Umbilical cord (tissue), 2 donors: ENCODE measurements around the gene MICB. TPM values are rescaled to one million over a fixed set of nuclear protein-coding genes. Genes with fewer than 3 reads are reported as not detected.
"Not testable (repeated sequence)": the region's sequence is repeated elsewhere in the genome, so short reads cannot be mapped to it uniquely, and the experiment has no call there.

Experiments used
- DNase-seq: peaks from one replicate; pipeline ENCODE4 v3.0.0-alpha.2; 2015; ENCODE audit warnings: low spot score
- total RNA-seq: library from RNA; depleted of rRNA; stranded (reverse); fragments of >200 nt; gene quantifications from one replicate; pipeline ENCODE4 v1.2.3, GENCODE V29; 2014; ENCODE audit warnings: low replicate concordance; ENCODE audit not compliant: insufficient read depth

MICB gene
- total RNA-seq: 0.24 TPM

GRCh38 chr6:31497531-31498476 is at the start of gene MICB:
Gene MICB (plus strand): TSS chr6:31498145. CDS start chr6:31498194, 49 bp downstream.
- peak; percentile 52 for DNase-seq

DNA sequence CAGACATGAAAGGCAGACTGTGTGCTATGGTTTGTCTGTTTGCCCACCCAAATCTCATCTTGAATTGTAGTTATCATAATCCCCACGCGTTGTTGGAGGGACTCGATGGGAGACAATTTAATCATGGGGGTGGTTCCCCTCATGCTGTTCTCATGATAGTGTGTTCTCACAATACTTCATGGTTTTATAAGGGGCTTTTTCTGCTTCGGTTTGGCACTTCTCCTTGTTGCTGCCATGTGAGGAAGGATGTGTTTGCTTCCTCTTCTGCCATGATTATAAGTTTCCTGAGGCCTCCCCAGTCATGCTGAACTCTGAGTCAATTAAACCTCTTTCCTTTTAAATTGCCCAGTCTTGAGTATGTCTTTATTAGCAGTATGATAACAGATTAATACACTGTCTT is 47.2 kb upstream of the MICB start:
- DNase-seq: no peak

- no peak for DNase-seq
Measured at GRCh38 chr6:31452859-31453258, 45.1 kb upstream of the MICB start.

- DNase-seq: no peak
Measured at GRCh38 chr6:31453259-31453658, 44.7 kb upstream of the MICB start.

GRCh38 chr6:31459864-31460263 is 38.1 kb upstream of the MICB start:
- not testable (repeated sequence) for DNase-seq

DNA sequence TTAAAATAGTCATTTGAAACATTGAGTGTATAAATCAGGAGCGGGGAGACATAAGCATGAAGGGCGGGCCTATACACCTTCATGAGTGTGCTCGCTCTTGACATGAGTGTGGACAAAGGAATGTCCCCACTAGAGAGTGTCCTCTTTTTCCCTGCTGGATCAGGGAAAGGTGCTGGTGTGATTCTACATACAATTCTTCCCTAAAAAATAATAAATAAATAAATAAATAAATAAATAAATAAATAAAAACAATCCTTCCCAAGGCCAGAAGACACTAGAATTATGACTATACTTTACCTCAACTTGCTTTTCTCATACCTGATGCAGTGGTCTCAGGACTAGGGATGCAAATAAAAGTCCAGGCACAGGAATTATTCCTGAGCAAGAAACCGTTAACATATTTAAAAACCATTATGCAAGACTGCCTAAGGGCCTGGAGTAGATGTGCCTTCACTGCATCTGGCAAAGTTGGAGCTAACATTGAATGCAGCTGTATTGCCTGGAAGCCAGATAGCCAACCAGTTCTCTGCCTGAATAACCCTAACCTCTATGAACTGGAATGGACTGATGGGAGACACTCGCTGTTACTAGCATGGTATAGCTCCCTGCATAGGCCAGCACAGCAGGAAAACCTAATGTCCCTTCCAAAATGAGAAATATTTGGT is 37.5 kb upstream of the MICB start:
- no peak for DNase-seq

DNA sequence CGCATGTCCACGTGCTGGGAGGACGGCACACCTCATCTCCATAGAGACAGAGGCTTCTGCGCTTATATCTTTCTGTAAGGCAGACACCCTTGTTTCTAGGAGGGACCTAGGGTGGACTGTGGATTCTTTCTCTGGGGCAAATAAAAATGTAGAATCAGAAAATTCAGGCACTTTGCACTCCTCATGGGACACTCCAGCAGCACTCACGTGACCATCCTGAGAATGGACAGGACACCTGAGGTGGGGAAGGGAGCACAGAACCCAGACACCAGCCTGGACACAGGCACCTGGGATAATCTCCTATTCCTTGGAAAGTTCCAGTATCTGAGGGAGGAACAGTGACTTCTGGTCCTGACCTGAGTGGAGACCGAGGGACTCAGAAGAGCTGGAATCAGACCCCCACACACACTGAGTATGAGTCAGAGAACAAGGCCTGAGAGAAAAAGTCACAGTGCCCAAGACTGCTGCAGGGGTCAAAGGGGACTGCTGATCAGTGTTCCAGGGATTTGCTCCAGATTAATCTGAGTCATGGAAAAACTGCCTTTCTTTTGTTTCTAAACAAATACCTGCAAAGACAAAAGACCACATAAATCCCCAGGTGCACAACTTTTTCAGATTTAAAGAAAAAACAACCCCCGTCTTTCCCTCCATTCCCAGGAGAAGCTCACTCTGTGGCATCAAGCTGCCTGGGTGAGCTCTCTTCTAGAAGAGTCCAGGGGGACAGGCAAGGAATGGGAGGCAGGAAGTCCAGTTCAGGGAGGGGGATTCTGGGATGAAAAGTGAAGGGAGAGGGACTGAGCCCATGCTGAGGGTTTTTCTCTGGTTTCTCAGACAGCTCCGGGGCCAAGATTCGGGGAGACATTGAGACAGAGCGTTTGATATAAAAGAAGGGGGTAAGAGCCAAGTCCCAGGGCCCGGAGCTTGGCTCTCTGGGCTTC is 35.6 kb upstream of the MICB start:
- DNase-seq: no peak

DNA sequence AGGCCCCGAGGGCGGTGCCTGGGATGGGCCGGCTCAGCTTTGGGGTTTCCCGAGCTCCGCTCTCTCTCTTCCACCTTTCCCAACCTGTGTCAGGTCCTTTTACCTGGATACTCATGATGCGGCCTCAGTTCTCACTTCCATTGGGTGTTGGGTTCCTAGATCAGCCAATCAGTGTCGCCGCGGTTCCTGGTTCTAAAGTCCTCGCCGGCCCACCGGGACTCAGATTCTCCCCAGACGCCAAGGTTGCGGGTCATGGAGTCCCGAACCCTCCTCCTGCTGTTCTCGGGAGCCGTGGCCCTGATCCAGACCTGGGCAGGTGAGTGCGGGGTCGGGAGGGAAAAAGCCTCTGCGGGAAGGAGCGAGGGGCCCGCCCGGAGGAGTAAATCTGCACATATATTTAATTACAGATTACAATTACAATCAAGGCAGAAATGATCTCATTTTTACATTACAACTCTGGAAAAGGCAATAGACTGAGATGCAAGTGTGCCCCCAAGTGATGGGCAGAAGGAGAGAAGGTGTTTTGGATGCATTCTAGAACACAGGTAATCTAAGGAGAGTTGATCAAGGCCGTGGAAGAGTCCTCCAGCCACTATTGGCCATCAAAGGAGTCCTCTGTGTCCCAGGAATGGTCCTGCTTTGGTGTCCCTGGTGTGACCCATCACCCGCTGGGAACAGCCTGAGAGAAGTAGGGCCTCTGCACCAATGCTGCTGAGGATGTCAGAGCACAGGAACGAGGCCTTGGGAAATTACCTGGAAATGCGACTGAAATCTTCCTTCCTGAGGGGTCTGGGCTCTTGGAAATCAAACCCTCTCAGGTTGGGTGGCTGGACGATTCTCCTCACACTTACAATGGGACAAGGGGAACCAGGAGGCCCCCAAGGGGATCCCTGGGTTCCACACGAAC is 34.7 kb upstream of the MICB start:
- DNase-seq: peak; percentile 65

GRCh38 chr6:31464252-31465184 is 33.4 kb upstream of the MICB start:
- no peak for DNase-seq

DNA sequence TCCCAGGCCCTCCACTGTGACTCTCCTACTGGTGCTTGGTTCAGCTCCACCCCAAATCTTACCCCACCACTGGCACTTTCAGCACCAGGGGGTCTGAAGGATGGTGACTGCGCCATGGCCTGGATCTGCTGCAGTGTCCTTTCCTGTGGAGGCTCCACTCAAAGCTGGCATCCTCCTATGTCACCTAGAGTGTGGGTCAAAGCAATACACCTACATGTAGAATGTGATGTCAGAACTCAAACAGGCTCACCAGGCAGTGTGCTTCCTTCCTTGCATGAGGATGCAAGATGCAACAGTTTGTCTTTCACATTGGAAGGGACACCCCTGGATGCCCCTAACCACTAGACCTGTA is 32.8 kb upstream of the MICB start:
- no peak for DNase-seq

- DNase-seq: no peak
Measured at GRCh38 chr6:31465718-31466117, 32.2 kb upstream of the MICB start.

- DNase-seq: no peak
Measured at GRCh38 chr6:31466466-31466865, 31.5 kb upstream of the MICB start.

DNA sequence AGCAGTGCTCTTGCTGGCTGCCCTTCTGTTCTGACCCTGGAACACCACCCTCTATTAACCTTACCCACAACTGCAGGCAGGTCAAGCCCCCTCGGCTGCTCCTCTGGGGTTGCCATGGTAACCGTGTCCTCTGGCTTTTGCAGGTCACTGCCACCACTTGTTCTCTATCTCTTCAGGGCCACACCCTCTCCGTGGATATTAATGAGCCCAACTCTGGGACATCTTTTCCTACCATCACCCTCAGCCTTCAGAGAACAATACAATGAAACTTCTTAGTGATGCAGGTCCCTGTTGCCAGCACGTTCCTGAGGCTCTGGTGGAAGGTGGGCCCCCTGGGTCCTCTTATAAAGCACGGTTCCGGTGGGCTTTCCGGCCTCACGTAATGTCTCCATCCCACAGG is 30.8 kb upstream of the MICB start:
- no peak for DNase-seq

DNA sequence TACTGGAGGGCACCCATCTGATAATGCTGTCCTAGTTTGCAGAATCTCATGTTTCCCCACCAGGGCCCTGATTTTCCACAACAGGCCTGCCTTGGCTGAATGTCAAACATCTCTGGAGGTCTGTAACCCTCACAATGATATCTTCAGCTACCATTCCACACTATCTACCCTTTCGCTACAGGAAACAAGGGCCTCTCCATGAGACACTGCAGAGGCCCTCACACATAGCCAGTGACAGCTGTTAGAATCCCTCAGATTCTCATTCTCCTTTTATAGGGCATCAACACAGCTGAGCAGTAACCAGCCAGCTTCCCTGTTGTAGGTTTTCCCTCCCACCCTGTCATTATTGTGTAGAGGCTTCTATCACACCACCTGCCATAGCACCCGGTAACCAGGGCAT is 29.6 kb upstream of the MICB start:
- DNase-seq: peak; percentile 10

DNA sequence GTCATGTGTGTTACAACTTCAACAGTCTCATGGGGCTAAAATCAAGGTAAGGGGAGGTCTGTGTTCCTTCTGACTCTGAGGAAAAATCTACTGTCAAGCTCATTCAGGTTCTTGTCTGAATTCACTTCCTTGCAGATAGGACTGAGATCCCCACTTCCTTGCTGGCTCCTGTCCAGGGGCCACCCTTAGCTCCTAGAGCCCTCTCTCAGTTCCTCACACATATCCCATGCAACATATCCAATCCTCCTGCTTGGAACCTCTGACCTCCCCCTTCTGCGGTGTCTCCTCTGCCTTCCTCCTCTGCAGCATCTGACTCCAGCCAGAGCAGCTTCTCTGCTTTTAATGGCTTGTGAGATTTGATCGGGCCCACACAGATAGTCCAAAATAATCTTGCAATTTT is 27.1 kb upstream of the MICB start:
- no peak for DNase-seq

DNA sequence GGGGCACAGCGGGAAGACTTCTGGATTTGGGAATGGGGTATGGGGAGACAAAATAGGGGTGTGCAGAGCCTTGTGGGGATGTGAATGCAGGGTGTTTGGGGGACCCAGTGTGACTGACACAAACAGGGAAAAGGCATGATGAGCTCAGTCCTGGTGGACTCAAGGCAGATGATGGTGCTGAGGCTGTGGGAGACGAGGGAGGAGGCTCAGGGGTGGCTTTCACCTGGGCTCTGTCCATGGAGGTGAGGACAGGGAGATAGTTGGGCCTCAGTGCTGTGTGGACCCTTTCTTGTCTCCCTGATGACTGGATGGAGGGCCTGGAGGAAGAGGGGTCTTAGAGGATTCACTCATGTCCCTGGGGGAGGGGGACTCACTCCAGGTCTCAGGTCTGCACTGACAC is 26.2 kb upstream of the MICB start:
- DNase-seq: no peak

- DNase-seq: no peak
Measured at GRCh38 chr6:31472259-31472658, 25.7 kb upstream of the MICB start.

DNA sequence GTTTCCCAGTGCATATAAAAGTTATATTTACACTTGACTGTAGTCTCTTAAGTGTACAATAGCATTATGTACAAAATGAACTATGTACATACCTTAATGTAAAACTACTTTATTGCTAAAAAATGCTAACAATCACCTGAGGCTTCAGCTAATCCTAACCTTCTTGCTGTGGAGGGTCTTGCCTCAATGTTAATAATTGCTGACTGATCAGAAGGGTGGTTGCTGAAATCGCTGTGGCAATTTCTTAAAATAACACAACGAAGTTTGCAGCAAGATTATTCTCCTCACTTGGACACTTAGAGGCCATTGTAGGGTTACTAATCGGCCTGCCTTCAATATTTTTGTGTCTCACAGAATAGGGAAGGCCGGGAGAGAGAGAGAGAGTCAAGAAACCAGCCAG is 24.7 kb upstream of the MICB start:
- DNase-seq: no peak
